ENCODE data around the gene BDNF.

GRCh38 chr11:27697679-27698275 is 2.5 kb downstream of the BDNF start:
- TF ChIP-seq CTCF (IDR thresholded peaks at IDR 0.05) (no peak), EZH2 (IDR thresholded peaks at IDR 0.05; ENCODE audit: borderline replicate concordance, insufficient read depth, low read depth, low read length, poor library complexity, severe bottlenecking) (no peak)

All from B cell (primary cell).